Suprapubic skin (tissue), 4 donors: ENCODE measurements around the gene SYT17. TPM values are rescaled to one million over a fixed set of nuclear protein-coding genes. Genes with fewer than 3 reads are reported as not detected.

ENCODE experiments used
- DNase-seq, 2 donors: peaks; one replicate each; pipeline ENCODE4 v3.0.0-alpha.2; 2019; ENCODE audit warnings: low spot score in 2 of 2
- H3K27ac ChIP-seq: fragments of 200-600 bp; sonication (generic); one replicate; pipeline ENCODE4 v1.5.1; 2019
- H3K27me3 ChIP-seq: fragments of 200-600 bp; sonication (generic); one replicate; pipeline ENCODE4 v1.5.1; 2019
- H3K36me3 ChIP-seq: fragments of 200-600 bp; sonication (generic); one replicate; pipeline ENCODE4 v1.5.1; 2019
- H3K4me1 ChIP-seq: fragments of 200-600 bp; sonication (generic); one replicate; pipeline ENCODE4 v1.5.1; 2019
- H3K4me3 ChIP-seq: fragments of 200-600 bp; sonication (generic); one replicate; pipeline ENCODE4 v1.5.1; 2019; ENCODE audit warnings: mild to moderate bottlenecking
- H3K9me3 ChIP-seq: fragments of 200-600 bp; sonication (generic); one replicate; pipeline ENCODE4 v1.5.1; 2019
- CTCF ChIP-seq, 2 donors: fragments of 200-600 bp in 1 of 2; fragments of 450-650 bp in 1 of 2; sonication (generic) in 1 of 2; IDR thresholded peaks; one replicate each; pipeline ENCODE4 v1.5.1; 2016 to 2019; ENCODE audit warnings: antibody characterized with exemption in 2 of 2, mild to moderate bottlenecking in 1 of 2, moderate library complexity in 1 of 2
- EP300 ChIP-seq: sonication (generic); formaldehyde crosslinking; IDR thresholded peaks from one replicate; pipeline ENCODE4 v1.6.1; 2017; ENCODE audit warnings: antibody characterized with exemption
- POLR2A ChIP-seq, 2 donors: fragments of 450-650 bp; IDR thresholded peaks; one replicate each; pipeline ENCODE4 v1.6.1; 2017; ENCODE audit warnings: antibody characterized with exemption in 2 of 2, mild to moderate bottlenecking in 2 of 2, moderate library complexity in 2 of 2
- POLR2AphosphoS5 ChIP-seq, 3 donors: sonication (generic); formaldehyde crosslinking; IDR thresholded peaks; one replicate each; pipeline ENCODE4 v1.6.1; 2017; ENCODE audit warnings: antibody characterized with exemption in 3 of 3
- WGBS: methylation state at CpG from one replicate; pipeline ENCODE4 v1.1.5; 2018; 5-methylcytosine and 5-hydroxymethylcytosine counted together
- total RNA-seq, 4 donors: library from RNA; depleted of rRNA; stranded (reverse); fragments of >200 nt; gene quantifications; one replicate each; pipeline ENCODE4 v1.1.0, GENCODE V29; 2016

Gene SYT17
- total RNA-seq, 4 donors from 2014 or later = 2.5 to 27.6 (median 9.7) TPM

GRCh38 chr16:19130852-19131824, 36.9 kb upstream of the SYT17 start:
- peak in 1 of 2 donors; percentile 67 for DNase-seq
- peak overlapping the region; percentile 4 for H3K4me3 ChIP-seq
- H3K27ac ChIP-seq = peak overlapping the region; percentile 76
- no peaks in the 10 kb centered on the region for H3K9me3 ChIP-seq
- no peaks in the 10 kb centered on the region for H3K27me3 ChIP-seq
- no peaks in the 10 kb centered on the region for H3K36me3 ChIP-seq
- TF ChIP-seq POLR2AphosphoS5 (IDR thresholded peaks at IDR 0.05) (peak in 1 of 3 donors; percentile 20), CTCF (IDR thresholded peaks at IDR 0.05) (no peak)
- H3K4me1 ChIP-seq = peaks cover 41% of the 10 kb centered on the region
- WGBS = 32% methylated on average over 11 of the region's 11 CpGs

GRCh38 chr16:19131825-19132218, 36.2 kb upstream of the SYT17 start:
- TF ChIP-seq POLR2AphosphoS5 (IDR thresholded peaks at IDR 0.05) (peak in 1 of 3 donors; percentile 7), CTCF (IDR thresholded peaks at IDR 0.05) (no peak)
- Histone ChIP-seq H3K9me3 (no peaks in the 10 kb centered on the region), H3K4me1 (peaks cover 48% of the 10 kb centered on the region), H3K4me3 (no peak overlapping the region), H3K27me3 (no peaks in the 10 kb centered on the region), H3K27ac (peak overlapping the region; percentile 76), H3K36me3 (no peaks in the 10 kb centered on the region)
- no peak for DNase-seq

GRCh38 chr16:19132255-19132654, 35.8 kb upstream of the SYT17 start:
- peaks cover 53% of the 10 kb centered on the region for H3K4me1 ChIP-seq
- no peak for DNase-seq

GRCh38 chr16:19132898-19133297, 35.1 kb upstream of the SYT17 start:
- Histone ChIP-seq H3K36me3 (no peaks in the 10 kb centered on the region), H3K4me1 (peaks cover 59% of the 10 kb centered on the region), H3K27ac (no peak overlapping the region), H3K9me3 (no peaks in the 10 kb centered on the region), H3K4me3 (no peak overlapping the region), H3K27me3 (no peaks in the 10 kb centered on the region)
- no peak for DNase-seq
- no peak for TF ChIP-seq EP300
- no peak for TF ChIP-seq POLR2A (IDR thresholded peaks at IDR 0.05)
- TF ChIP-seq POLR2AphosphoS5 (IDR thresholded peaks at IDR 0.05) = no peak
- TF ChIP-seq CTCF (IDR thresholded peaks at IDR 0.05) = no peak
- WGBS = 82% methylated on average over 11 of the region's 11 CpGs

More at GRCh38 chr16:19132255-19132654, 35.8 kb upstream of the SYT17 start:
- H3K9me3 ChIP-seq = no peaks in the 10 kb centered on the region
- H3K4me3 ChIP-seq = no peak overlapping the region
- no peak for TF ChIP-seq POLR2AphosphoS5 (IDR thresholded peaks at IDR 0.05)
- TF ChIP-seq EP300 = no peak
- TF ChIP-seq POLR2A (IDR thresholded peaks at IDR 0.05) = no peak
- TF ChIP-seq CTCF (IDR thresholded peaks at IDR 0.05) = no peak
- H3K27me3 ChIP-seq = no peaks in the 10 kb centered on the region
- H3K27ac ChIP-seq = peak overlapping the region; percentile 76
- WGBS = 83% methylated on average over 1 of the region's 1 CpG
- no peaks in the 10 kb centered on the region for H3K36me3 ChIP-seq

GRCh38 chr16:19133600-19133999, 34.4 kb upstream of the SYT17 start:
- DNase-seq = no peak
- Histone ChIP-seq H3K36me3 (no peaks in the 10 kb centered on the region), H3K27ac (no peak overlapping the region), H3K9me3 (no peaks in the 10 kb centered on the region), H3K27me3 (no peaks in the 10 kb centered on the region), H3K4me3 (no peak overlapping the region), H3K4me1 (peaks cover 66% of the 10 kb centered on the region)
- whole genome bisulfite sequencing = 92% methylated on average over 1 of the region's 1 CpG
- TF ChIP-seq CTCF (IDR thresholded peaks at IDR 0.05) (no peak), EP300 (no peak), POLR2AphosphoS5 (IDR thresholded peaks at IDR 0.05) (no peak), POLR2A (IDR thresholded peaks at IDR 0.05) (no peak)
